NCI-H1417 (cell line): Measurements from ENCODE around the gene STIM1.

Experiments
- DNase-seq, 3 experiments: peaks; one replicate each; lab custom pipeline; 2025; lab: John Stamatoyannopoulos, UW

The STIM1 gene

GRCh38 chr11:3952715-3953114 is 97.3 kb downstream of the STIM1 start:
- DNase-seq: no peak

- no peak for DNase-seq
These were observed 97.9 kb downstream of the STIM1 start for GRCh38 chr11:3953327-3953726.

GRCh38 chr11:3954448-3955298 is 99.2 kb downstream of the STIM1 start:
- no peak for DNase-seq

- no peak for DNase-seq
These were observed 99.8 kb downstream of the STIM1 start for GRCh38 chr11:3955299-3955665.

GRCh38 chr11:3956038-3956437 is 100.6 kb downstream of the STIM1 start:
- DNase-seq: no peak

- no peak for DNase-seq
These were observed 101.3 kb downstream of the STIM1 start for GRCh38 chr11:3956748-3957147.

GRCh38 chr11:3957437-3957836 is 102.0 kb downstream of the STIM1 start:
- DNase-seq: no peak

GRCh38 chr11:3958281-3958680 is 102.8 kb downstream of the STIM1 start:
- no peak for DNase-seq

- no peak for DNase-seq
These were observed 103.8 kb downstream of the STIM1 start for GRCh38 chr11:3959015-3959902.

GRCh38 chr11:3959903-3960265 is 104.4 kb downstream of the STIM1 start:
- no peak for DNase-seq

- DNase-seq: no peak
These were observed 107.0 kb downstream of the STIM1 start for GRCh38 chr11:3962406-3962840.

- no peak for DNase-seq
These were observed 108.6 kb downstream of the STIM1 start for GRCh38 chr11:3964056-3964455.

- no peak for DNase-seq
These were observed 109.6 kb downstream of the STIM1 start for GRCh38 chr11:3964935-3965604.

GRCh38 chr11:3967695-3968094 is 112.2 kb downstream of the STIM1 start:
- DNase-seq: no peak

GRCh38 chr11:3969200-3969599 is 113.7 kb downstream of the STIM1 start:
- no peak for DNase-seq

GRCh38 chr11:3969613-3970012 is 114.1 kb downstream of the STIM1 start:
- DNase-seq: no peak

- DNase-seq: no peak
These were observed 114.6 kb downstream of the STIM1 start for GRCh38 chr11:3970108-3970507.

- no peak for DNase-seq
These were observed 116.4 kb downstream of the STIM1 start for GRCh38 chr11:3971756-3972404.

GRCh38 chr11:3972431-3972830 is 117.0 kb downstream of the STIM1 start:
- DNase-seq: no peak

GRCh38 chr11:3977078-3977477 is 121.6 kb downstream of the STIM1 start:
- no peak for DNase-seq

- no peak for DNase-seq
These were observed 125.7 kb downstream of the STIM1 start for GRCh38 chr11:3981084-3981633.

- DNase-seq: no peak
These were observed 127.0 kb downstream of the STIM1 start for GRCh38 chr11:3982431-3982830.
